NCI-H2107 (cell line): ENCODE measurements around the gene ACER1.

ENCODE experiments used
- DNase-seq: peaks from one replicate; lab custom pipeline; 2025; lab: John Stamatoyannopoulos, UW

The ACER1 gene

GRCh38 chr19:6267552-6268381 lies 65.6 kb downstream of the ACER1 start:
- no peak for DNase-seq

GRCh38 chr19:6264803-6265202 lies 68.6 kb downstream of the ACER1 start:
- no peak for DNase-seq

DNA sequence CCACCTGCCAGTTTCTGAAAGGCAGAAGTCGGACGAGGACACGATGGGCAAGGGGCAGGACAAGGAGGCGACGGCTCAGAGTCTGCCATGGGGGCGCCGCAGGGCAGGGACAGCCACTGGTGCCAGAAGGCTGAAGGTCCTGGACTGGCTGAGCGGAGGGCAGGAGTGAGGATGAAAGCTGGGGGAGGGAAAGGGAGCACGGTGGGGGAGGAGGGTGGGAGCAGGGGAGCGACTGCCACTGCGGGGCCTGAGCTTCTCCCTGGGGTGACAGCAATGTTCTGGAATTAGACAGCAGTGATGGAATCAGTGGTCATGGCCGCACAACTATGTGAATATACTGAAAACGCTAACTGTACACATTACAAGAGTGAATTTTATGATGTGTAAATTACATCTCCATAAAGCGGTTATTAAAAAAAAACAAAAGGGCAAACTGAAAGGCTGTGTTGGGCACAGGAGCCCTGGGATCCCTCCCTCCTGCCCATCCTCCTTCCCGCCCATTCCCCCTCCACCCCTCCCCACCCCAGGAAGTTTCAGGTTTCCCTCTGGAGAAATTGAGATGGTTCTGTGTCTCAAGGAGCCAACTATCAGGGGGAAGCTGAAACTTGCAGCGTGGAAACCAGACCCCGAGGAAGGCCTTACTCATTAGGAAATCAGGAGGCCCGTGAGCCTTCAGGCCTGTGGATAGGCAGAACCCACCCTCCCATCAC lies 69.5 kb downstream of the ACER1 start:
- no peak for DNase-seq

GRCh38 chr19:6263306-6263705 lies 70.1 kb downstream of the ACER1 start:
- no peak for DNase-seq

GRCh38 chr19:6262519-6262918 lies 70.9 kb downstream of the ACER1 start:
- no peak for DNase-seq

- DNase-seq = no peak
Measured at GRCh38 chr19:6261883-6262282, 71.5 kb downstream of the ACER1 start.

DNA sequence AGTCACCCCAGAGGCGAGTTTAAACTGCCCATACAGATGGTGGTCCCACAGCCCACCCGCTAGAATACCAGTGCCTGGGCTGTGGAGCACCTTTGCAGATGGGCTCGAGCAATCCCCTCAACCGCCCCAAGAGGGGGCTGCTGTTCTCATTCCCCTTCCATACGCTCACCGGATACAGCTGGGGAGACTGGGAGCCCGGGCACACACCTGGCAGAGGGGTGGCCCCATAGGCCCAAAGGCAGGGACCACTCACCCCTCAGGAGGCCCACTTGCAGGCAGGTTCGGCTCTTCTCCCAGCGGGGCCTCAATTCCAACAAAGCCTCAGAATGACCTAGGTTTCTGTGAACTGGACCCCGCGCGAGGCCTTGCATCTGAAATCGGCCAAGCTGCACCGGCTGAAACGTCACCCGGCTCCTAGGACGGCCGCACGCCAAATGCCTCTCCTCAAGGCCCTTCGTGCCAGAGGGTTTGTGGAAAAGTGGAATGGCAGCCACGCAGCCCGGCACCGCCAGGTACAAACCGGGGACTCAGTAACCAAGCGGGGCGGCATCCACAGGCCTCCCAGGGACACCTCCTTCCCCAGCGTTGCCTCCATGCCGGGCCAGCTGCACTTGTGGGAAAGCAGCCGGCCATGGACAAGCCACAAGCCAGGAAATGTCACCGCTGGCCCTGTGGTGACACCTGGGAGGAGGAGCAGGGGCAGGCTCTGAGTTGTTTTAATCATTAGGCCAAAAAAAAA lies 72.3 kb downstream of the ACER1 start:
- DNase-seq = no peak

DNA sequence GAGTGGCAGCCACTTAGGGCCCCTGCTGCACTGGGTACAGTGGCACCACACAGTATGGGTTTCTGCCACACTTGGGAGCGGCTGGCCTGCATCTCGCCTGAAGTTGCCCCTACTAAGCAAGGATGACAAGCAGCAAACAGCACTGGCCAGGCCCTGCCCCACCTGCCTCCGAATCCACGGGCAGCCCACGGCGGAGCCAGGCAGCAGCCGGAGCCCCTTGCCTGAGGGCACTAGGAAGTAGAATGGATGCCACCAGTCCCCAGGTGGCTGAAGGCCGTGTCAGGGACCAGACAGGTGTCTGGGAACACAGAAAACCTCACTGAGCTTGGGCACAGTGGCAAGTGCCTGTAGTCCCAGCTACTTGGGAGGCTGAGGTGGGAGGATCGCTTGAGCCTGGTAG lies 73.0 kb downstream of the ACER1 start:
- DNase-seq = no peak

GRCh38 chr19:6259312-6259861 lies 74.0 kb downstream of the ACER1 start:
- no peak for DNase-seq

DNA sequence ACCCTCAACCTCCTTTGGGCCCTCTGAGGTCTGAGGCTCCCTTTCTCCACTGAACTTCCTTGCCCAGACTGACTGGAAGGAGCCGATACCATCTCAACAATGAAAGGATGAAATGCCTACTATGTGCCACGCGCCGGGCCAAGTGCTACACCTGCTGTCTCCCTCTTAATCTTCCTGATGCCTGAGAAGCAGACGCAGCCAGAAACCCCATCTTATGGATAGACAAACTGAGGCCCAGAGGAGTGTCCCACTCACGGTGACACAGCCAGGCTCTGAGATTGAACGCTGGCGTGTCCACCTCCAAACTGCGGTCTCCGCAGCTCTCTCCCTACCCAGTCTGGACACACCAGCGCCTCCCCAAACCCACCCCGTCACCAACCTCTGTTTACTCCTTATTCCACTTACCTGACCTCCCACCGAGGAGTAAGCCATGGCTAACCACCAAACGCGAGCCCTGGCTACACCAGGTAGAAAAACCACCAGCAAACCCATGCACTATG lies 74.5 kb downstream of the ACER1 start:
- DNase-seq = no peak
